Esophagus muscularis mucosa (tissue), 4 donors: ENCODE results near the gene SULT1A1. TPM values are rescaled to one million over a fixed set of nuclear protein-coding genes. Genes with fewer than 3 reads are reported as not detected.
A peak's percentile ranks its signal among the peaks of the same experiment; 100 is the strongest.
"Not testable (repeated sequence)": the region's sequence is repeated elsewhere in the genome, so short reads cannot be mapped to it uniquely, and the experiment has no call there.

Source experiments
- DNase-seq: peaks from one replicate; pipeline ENCODE4 v3.0.0-alpha.2; 2017; ENCODE audit errors: extremely low spot score
- H3K27ac ChIP-seq, 4 donors: fragments of 200-600 bp; sonication (generic); replicated peaks in 1 of 4; 1 replicate in 3 of 4; 2 replicates in 1 of 4; pipeline ENCODE4 v1.5.1; 2016 to 2019; ENCODE audit warnings: mild to moderate bottlenecking in 1 of 4
- H3K27me3 ChIP-seq, 4 donors: fragments of 200-600 bp; sonication (generic); one replicate each; pipeline versions ENCODE4 v1.5.1 to v1.6.0; 2016 to 2019
- H3K36me3 ChIP-seq, 4 donors: fragments of 200-600 bp; sonication (generic); one replicate each; pipeline ENCODE4 v1.5.1; 2016 to 2019
- H3K4me1 ChIP-seq, 4 donors: fragments of 200-600 bp; sonication (generic); one replicate each; pipeline ENCODE4 v1.5.1; 2016 to 2019
- H3K4me3 ChIP-seq, 4 donors: fragments of 200-600 bp; sonication (generic); 1 replicate in 2 of 4; 2 replicates in 2 of 4; pipeline ENCODE4 v1.5.1; 2016 to 2019; ENCODE audit warnings: mild to moderate bottlenecking in 4 of 4, moderate library complexity in 1 of 4
- H3K9me3 ChIP-seq, 4 donors: fragments of 200-600 bp; sonication (generic); 1 replicate in 3 of 4; 2 replicates in 1 of 4; pipeline ENCODE4 v1.5.1; 2016 to 2019
- EP300 ChIP-seq: sonication (generic); formaldehyde crosslinking; IDR thresholded peaks from one replicate; pipeline ENCODE4 v1.6.1; 2017; ENCODE audit warnings: antibody characterized with exemption
- POLR2A ChIP-seq: fragments of 450-650 bp; IDR thresholded peaks from one replicate; pipeline ENCODE4 v1.6.1; 2017; ENCODE audit warnings: antibody characterized with exemption, moderate library complexity, mild to moderate bottlenecking, low read depth
- POLR2AphosphoS5 ChIP-seq, 2 donors: sonication (generic); formaldehyde crosslinking; IDR thresholded peaks; one replicate each; pipeline ENCODE4 v1.6.1; 2017; ENCODE audit warnings: antibody characterized with exemption in 2 of 2
- WGBS: methylation state at CpG from one replicate; pipeline ENCODE4 v1.1.5; 2018; 5-methylcytosine and 5-hydroxymethylcytosine counted together
- intact Hi-C: fragments of 100-400 bp; cut with DNase I; formaldehyde crosslinking; loops from one replicate; pipeline ENCODE4 v1.15.1; 2023
- total RNA-seq, 4 donors: library from RNA; depleted of rRNA; stranded (reverse); fragments of >200 nt; gene quantifications; one replicate each; pipeline versions ENCODE4 v1.1.0 to v1.2.1, GENCODE V29; 2016
- TF ChIP-seq, protein P1 (sequence below), 3 experiments: fragments of 200-600 bp in 2 of 3; fragments of 450-650 bp in 1 of 3; sonication (generic) in 2 of 3; IDR thresholded peaks; one replicate each; pipeline ENCODE4 v1.5.1; 2017 to 2019; ENCODE audit warnings: antibody characterized with exemption in 3 of 3, mild to moderate bottlenecking in 2 of 3, moderate library complexity in 1 of 3

Gene SULT1A1
- total RNA-seq, 4 donors from 2014 or later, result 10.4 to 22.0 (median 16.7) TPM

DNA sequence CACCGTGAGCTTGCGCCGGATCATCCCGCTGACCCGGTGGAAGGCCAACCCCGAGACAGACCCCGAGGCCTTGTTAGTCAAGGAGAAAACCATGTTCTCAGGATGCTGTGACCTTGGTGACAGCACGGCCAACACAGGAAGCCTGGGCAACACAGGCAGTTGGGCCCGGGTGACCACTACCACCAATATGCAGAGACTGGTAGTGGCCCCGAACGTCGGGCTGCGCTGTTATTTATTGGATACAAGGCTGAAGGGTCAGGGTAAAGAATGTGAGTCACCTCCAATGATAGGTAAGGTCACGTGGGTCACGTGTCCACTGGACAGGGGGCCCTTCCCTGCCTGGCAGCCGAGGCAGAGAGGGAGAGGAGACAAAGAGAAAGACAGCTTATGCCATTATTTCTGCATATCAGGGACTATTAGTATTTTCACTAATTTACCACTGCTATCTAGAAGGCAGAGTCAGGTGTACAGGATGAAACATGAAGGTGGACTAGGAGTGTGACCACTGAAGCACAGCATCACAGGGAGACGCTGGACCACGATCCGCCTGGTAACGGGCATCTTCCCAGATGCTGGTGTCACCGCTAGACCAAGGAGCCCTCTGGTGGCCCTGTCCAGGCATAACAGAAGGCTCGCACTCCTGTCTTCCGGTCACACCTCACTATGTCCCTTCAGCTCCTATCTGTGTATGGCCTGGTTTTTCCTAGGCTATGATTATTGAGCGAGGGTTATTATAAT is 5.8 kb upstream of the SULT1A1 start:
- TF ChIP-seq, protein P1, sequence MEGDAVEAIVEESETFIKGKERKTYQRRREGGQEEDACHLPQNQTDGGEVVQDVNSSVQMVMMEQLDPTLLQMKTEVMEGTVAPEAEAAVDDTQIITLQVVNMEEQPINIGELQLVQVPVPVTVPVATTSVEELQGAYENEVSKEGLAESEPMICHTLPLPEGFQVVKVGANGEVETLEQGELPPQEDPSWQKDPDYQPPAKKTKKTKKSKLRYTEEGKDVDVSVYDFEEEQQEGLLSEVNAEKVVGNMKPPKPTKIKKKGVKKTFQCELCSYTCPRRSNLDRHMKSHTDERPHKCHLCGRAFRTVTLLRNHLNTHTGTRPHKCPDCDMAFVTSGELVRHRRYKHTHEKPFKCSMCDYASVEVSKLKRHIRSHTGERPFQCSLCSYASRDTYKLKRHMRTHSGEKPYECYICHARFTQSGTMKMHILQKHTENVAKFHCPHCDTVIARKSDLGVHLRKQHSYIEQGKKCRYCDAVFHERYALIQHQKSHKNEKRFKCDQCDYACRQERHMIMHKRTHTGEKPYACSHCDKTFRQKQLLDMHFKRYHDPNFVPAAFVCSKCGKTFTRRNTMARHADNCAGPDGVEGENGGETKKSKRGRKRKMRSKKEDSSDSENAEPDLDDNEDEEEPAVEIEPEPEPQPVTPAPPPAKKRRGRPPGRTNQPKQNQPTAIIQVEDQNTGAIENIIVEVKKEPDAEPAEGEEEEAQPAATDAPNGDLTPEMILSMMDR (IDR thresholded peaks at IDR 0.05), result peak; percentile 53 to 79 (median 74)
- peak in 1 of 2 donors; percentile 49 for TF ChIP-seq POLR2AphosphoS5 (IDR thresholded peaks at IDR 0.05)
- intact Hi-C loops, H3K36me3 ChIP-seq, H3K27ac ChIP-seq, H3K4me1 ChIP-seq, H3K4me3 ChIP-seq, H3K9me3 ChIP-seq, DNase-seq, H3K27me3 ChIP-seq: not testable (repeated sequence)
- 43% methylated on average over 17 of the region's 24 CpGs for WGBS

DNA sequence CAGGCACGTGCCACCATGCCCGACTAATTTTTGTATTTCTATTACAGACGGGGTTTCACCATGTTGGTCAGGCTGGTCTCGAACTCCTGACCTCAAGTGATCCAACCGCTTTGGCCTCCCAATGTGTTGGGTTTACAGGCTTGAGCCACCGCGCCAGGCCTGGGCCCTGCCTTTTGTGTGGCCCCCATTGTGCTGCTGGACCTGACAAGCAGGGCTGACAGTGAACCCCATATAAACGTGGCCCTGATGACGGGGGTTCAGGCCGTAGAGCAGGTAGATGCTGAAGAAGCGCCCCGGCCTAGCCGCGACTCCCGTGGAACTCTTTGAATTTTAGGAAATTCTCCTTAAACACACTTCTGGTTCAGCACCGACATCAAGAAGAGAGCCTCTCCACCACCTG is 4.7 kb upstream of the SULT1A1 start:
- H3K4me3 ChIP-seq, H3K9me3 ChIP-seq, H3K36me3 ChIP-seq, DNase-seq, H3K27me3 ChIP-seq, H3K27ac ChIP-seq, intact Hi-C loops: not testable (repeated sequence)
- 88% methylated on average over 16 of the region's 16 CpGs for WGBS
- peaks cover 12 to 14% (median 12%) of the 10 kb centered on the region in 4 donors for H3K4me1 ChIP-seq

DNA sequence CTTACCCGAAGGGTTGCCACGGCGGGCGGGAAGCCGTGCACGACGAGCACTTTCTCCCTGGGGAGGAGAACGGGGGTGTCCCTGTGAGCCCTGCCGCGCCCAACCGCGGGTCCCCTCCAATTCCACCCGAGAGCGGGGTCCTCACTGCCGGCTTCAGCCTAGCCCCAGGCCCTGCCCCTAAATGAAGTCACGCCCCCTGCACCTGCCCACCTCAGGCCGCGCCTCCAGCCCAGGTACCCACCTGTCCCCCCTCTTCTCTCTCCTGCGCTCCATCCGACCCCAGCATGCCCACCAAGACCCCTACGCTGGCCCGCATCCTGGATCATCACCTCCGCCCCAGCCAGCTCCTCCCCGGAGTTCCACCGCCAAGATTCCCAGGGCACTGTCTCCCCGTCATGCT is 4.1 kb upstream of the SULT1A1 start:
- H3K4me1 ChIP-seq, result peaks cover 18 to 19% (median 19%) of the 10 kb centered on the region in 4 donors
- H3K27me3 ChIP-seq, H3K27ac ChIP-seq, DNase-seq, H3K36me3 ChIP-seq, H3K9me3 ChIP-seq, H3K4me3 ChIP-seq, intact Hi-C loops: not testable (repeated sequence)
- no CpG with 5 or more reads among the region's 26 CpGs for WGBS

DNA sequence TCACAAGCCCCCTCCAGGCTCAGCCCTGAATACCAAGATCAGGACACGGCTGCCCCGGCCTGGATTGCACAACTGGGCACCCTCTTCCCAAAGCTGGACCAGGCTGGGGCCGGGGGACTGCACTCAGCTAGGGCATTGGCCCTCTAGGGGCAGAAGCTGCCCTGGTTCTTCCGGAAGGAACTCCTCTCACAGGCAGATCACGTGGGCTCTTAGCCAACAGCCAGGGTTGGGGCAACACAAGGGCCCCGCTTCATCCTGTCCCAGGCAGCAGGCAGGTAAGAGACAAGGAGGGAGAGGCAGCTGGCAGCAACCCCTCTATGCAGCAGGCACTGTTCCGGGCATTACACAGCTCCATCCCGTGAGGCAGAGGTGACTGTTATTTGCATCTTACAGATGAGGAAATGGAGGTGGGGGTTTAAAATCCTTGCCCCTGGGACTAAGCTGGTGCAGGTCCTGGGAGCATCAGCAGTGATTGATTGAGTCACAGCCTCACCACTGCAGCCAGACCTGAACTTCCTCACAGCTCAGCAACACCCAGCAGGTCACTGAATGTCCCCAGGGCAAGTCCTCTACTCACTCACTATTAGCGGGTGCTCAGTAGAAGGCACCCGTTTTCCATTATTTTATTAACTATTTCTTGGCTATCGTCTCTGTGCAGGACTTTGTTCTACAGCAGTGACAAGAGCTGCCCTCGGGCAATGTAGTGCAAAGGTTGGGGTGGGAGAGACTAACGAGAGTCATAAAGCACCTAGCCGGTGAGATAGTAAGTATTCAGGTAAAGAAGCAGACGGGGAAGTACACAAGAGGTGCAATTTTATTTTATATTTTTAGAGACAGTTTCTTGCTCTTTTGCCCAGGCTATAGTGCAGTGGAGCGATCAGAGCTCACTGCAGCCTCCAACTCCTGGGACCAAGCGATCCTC is 2.8 kb upstream of the SULT1A1 start:
- H3K4me3 ChIP-seq, H3K9me3 ChIP-seq, H3K36me3 ChIP-seq, H3K27me3 ChIP-seq, intact Hi-C loops, H3K27ac ChIP-seq, DNase-seq: not testable (repeated sequence)
- WGBS, result no CpG with 5 or more reads among the region's 17 CpGs
- peaks cover 18 to 23% (median 19%) of the 10 kb centered on the region in 4 donors for H3K4me1 ChIP-seq

DNA sequence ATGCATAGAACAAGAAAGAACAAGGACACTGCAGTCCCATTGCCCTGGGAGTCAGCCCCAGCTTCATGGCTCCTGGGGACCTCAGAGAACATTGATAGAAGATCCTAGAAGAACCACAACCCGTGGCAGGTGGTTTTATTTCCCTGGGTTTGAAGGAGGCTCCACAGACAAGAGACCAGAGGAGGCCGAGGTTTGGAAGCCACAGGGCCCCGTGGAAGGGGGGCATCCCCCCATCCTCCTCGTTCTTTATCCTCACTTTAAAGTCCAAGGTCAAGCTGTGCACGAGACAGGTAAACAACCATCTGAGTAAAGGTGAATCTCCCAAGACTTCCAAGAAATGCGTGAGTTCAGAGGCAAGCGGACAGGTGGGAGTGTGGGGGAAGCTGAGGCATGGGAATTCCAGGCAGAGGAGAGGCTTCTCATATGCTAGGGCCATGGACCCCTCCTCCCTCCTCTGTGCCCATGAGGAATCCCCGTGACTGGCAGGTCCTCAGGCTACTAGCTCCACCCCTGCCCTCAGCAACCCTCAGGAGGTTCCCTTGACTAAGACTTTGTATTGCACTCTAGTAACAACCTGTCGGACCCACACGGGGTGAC is 849 bp upstream of the SULT1A1 start:
- intact Hi-C loops, result no loop called here
- Histone ChIP-seq H3K4me1 (peaks cover 18 to 23% (median 19%) of the 10 kb centered on the region in 4 donors), H3K36me3 (peaks cover 0 to 11% (median 8%) of the 10 kb centered on the region in 4 donors), H3K9me3 (no peaks in the 10 kb centered on the region), H3K27ac (peak overlapping the region in 1 of 4 donors; percentile 31), H3K4me3 (no peak overlapping the region), H3K27me3 (no peaks in the 10 kb centered on the region)
- TF ChIP-seq POLR2AphosphoS5 (IDR thresholded peaks at IDR 0.05), result no peak
- no peak for TF ChIP-seq POLR2A
- no peak for TF ChIP-seq EP300
- TF ChIP-seq, protein P1 (IDR thresholded peaks at IDR 0.05), result no peak
- DNase-seq, result no peak
- 71% methylated on average over 10 of the region's 10 CpGs for WGBS

DNA sequence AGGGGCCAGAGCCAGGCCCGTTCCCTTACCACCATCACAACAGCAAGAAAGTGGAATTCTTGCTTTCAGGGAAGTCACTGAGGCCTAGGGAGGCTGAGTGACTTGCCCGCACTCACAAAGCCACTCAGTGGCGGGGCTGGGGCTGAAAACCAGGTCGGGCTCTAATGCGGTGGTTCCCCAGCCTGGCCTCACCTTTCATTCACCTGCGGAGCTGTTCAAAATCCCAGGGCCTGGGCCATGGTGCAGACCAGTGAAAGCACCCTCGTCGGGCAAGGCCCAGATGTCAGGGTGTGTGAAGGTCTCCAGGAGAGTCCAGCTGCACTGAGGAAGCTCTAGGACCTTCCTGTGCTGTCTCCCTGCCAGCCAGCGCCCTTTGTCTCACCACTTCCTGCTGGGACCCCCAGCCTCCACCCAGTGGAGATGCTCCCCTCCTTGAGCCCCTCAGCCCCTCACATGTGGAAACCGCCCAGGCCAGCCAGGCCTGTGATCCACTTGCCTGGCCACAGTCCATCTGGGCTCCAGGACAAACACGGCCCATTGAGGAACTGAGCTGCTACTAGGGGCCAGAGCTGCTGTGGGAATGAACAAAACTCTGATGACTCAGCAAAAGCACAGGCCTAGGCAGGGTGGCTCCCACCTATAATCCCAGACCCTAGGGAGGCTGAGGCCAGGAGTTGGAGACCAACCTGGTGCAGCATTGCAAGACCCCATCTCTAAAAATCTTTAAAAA is 812 bp downstream of the SULT1A1 start:
- Histone ChIP-seq H3K4me3 (peak overlapping the region; percentile 38 to 52 (median 42)), H3K27ac (peak overlapping the region in 3 of 4 donors; percentile 28 to 55 (median 45)), H3K36me3 (peaks cover 0 to 23% (median 8%) of the 10 kb centered on the region in 4 donors), H3K4me1 (peaks cover 18 to 23% (median 19%) of the 10 kb centered on the region in 4 donors)
- H3K27me3 ChIP-seq, intact Hi-C loops, H3K9me3 ChIP-seq: not testable (repeated sequence)
- 78% methylated on average over 9 of the region's 11 CpGs for WGBS
- DNase-seq, result peak; percentile 91

DNA sequence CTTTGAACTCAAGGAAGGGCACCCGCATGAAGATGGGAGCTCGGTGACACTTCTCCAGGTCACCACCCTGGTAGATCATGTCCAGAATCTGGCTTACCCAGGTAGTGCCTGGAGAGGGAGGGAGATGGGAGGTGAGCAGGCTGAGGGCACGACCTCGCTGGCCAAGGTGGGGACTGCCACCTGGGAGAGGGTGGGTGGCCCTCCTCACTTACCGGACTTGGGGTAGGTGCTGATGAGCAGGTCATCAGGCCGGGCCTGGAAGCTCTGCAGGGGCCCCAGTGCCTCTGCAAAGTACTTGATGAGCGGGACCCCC is 1.4 kb downstream of the SULT1A1 start:
- intact Hi-C loops, H3K27me3 ChIP-seq, H3K27ac ChIP-seq, H3K4me3 ChIP-seq, DNase-seq, H3K9me3 ChIP-seq: not testable (repeated sequence)
- WGBS, result 93% methylated on average over 3 of the region's 7 CpGs
- H3K4me1 ChIP-seq, result peaks cover 18 to 23% (median 19%) of the 10 kb centered on the region in 4 donors
- peaks cover 0 to 23% (median 8%) of the 10 kb centered on the region in 4 donors for H3K36me3 ChIP-seq

DNA sequence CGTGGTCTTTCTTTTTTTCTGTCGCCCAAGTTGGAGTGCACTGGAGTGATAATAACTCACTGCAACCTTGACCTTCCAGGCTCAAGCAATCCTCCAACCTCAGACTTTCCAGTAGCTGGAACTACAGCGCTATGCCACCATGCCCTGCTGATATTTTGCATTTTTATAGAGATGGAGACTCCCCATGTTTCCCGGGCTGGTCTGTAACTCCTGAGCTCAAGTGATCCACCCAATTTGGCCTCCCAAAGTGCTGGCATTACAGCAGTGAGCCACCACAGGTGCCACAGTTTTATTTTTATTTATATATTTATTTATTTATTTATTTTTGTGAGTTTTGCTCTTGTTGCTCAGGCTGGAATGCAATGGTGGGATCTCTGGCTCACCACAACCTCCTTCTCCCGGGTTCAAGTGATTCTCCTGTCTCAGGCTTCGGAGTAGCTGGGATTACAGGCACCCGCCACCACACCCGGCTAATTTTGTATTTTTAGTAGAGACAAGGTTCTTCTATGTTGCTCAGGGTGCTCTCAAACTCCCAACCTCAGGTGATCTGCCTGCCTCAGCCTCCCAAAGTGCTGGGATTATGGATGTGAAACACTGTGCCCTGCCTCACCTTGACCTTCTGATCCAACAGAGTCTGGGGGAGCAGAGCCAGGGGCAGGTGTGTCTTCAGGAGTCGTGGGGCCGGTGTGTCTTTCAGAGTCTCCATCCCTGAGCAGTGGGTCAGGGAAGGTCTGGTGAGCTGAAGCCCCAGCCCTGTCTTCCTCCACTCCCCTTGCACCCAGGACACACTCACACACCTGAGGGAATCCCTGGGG is 2.0 kb downstream of the SULT1A1 start:
- 91% methylated on average over 10 of the region's 10 CpGs for WGBS
- peaks cover 0 to 23% (median 8%) of the 10 kb centered on the region in 4 donors for H3K36me3 ChIP-seq

More for the DNA sequence above, 2.0 kb downstream of the SULT1A1 start:
- H3K27me3 ChIP-seq, H3K27ac ChIP-seq, H3K9me3 ChIP-seq, H3K4me3 ChIP-seq, intact Hi-C loops: not testable (repeated sequence)
- peak; percentile 62 for DNase-seq
- H3K4me1 ChIP-seq, result peaks cover 18 to 23% (median 19%) of the 10 kb centered on the region in 4 donors
